Thymus (tissue), 11 donors: ENCODE measurements around the gene DESI2. TPM values are rescaled to one million over a fixed set of nuclear protein-coding genes. Genes with fewer than 3 reads are reported as not detected.

Source experiments
- DNase-seq, 9 donors: peaks; one replicate each; pipeline ENCODE4 v3.0.0-alpha.2; 2013; ENCODE audit warnings: low spot score in 9 of 9, low read depth in 6 of 9, missing footprints in 1 of 9
- H3K27ac ChIP-seq, 2 donors: one replicate each; pipeline ENCODE4 v1.5.1; 2013; ENCODE audit warnings: control low read depth in 1 of 2, low read depth in 1 of 2, low read length in 1 of 2, mild to moderate bottlenecking in 1 of 2, moderate library complexity in 1 of 2
- H3K27me3 ChIP-seq, 2 donors: one replicate each; pipeline ENCODE4 v1.5.1; 2013; ENCODE audit warnings: low read length in 1 of 2; ENCODE audit not compliant: control insufficient read depth in 2 of 2, insufficient read depth in 1 of 2
- H3K36me3 ChIP-seq, 2 donors: one replicate each; pipeline ENCODE4 v1.5.1; 2013; ENCODE audit warnings: low read length in 1 of 2, mild to moderate bottlenecking in 1 of 2, moderate library complexity in 1 of 2; ENCODE audit not compliant: control insufficient read depth in 2 of 2, insufficient read depth in 2 of 2
- H3K4me1 ChIP-seq, 2 donors: one replicate each; pipeline ENCODE4 v1.5.1; 2013; ENCODE audit warnings: low read length in 2 of 2; ENCODE audit not compliant: control insufficient read depth in 2 of 2, insufficient read depth in 2 of 2
- H3K4me3 ChIP-seq, 2 donors: one replicate each; pipeline ENCODE4 v1.5.1; 2013; ENCODE audit warnings: low read length in 2 of 2, control low read depth in 1 of 2, mild to moderate bottlenecking in 1 of 2
- H3K9me3 ChIP-seq, 2 donors: one replicate each; pipeline ENCODE4 v1.5.1; 2013; ENCODE audit warnings: low read length in 1 of 2, mild to moderate bottlenecking in 1 of 2; ENCODE audit not compliant: control insufficient read depth in 2 of 2, insufficient read depth in 1 of 2
- WGBS: extraction: QIAGEN DNeasy Blood & Tissue Kit; methylation state at CpG from one replicate; pipeline ENCODE4 v1.1.7; 2013; 5-methylcytosine and 5-hydroxymethylcytosine counted together
- polyA plus RNA-seq: library from polyadenylated mRNA; stranded (reverse); fragments of 200-250 nt; gene quantifications from one replicate; pipeline ENCODE4 v1.2.3, GENCODE V29; 2013
- total RNA-seq: library from RNA; stranded (reverse); fragments of 120-200 nt; gene quantifications from one replicate; pipeline ENCODE4 v1.2.4, GENCODE V29; 2013
- donor health status: healthy.

DESI2 gene
- total and polyA plus RNA-seq, 2 donors = 14.7 to 26.2 TPM

DNA sequence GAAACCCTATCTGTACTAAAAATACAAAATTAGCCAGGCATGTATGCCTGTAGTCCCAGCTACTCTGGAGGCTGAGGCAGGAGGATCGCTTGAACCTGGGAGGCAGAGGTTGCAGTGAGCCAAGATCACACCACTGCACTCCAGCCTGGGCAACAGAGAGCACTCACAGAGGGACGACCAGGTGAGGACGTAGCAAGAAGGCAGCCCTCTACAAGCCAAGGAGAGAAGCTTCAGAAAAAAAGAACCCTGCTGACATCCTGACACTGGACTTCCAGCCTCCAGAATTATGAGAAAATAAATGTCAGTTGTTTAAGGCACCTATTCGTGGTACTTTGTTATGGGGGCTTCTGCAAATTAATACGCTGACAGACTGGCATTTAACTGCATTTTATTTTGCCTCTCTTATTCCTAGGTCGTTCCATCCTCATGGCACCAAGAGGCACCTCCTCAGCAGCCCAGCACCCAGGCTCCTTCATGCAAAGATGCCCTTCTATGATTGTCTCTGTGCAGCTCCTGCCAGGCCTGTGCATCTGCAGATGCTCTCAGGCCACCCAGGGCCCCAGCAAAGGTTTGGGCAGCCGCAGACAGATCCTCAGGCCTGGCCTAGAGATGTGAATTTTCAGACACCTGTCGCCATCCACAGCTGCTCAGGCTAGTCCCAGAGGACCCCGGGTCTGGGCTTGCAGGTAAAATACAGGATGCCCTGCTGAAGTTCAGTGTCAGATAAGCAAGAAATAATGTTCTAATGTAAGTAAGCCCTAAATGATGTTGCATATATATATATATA, 96.5 kb downstream of the DESI2 start:
- H3K4me3 ChIP-seq = no peak overlapping the region
- H3K36me3 ChIP-seq = no peaks in the 10 kb centered on the region
- no peaks in the 10 kb centered on the region for H3K4me1 ChIP-seq
- H3K27me3 ChIP-seq = no peaks in the 10 kb centered on the region
- DNase-seq = no peak
- no peaks in the 10 kb centered on the region for H3K9me3 ChIP-seq
- 96% methylated on average over 9 of the region's 9 CpGs for WGBS
- H3K27ac ChIP-seq = no peak overlapping the region

DNA sequence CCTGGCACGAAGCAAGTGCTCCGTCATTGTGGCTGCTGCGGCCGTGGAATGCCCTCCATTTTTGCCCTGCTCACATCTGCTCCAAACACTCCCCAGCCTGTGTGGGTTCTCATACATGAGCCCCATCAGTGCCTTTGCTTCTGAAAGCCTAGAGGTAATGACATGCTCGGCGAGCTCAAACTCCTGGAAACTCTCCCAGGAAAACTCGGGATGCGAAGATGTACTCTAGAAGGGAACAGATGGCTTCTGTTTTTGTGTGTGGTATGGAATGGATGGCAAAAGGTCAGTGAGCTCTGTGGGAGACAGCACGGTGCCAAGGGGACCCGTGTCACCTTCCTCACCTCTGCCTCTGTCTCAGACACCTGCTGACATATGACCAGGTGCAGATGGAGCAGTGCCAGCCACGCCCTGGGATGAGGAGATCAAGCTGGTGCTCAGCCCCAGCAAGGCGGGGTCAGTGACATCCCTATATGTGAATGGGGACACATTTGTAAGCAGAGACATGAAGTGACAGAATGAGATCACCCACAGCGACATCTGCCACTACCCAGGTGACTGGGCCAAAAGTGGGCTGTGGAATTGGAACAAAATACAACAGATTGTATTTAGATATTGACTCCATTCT, 98.5 kb downstream of the DESI2 start:
- H3K27me3 ChIP-seq = no peaks in the 10 kb centered on the region
- no peak for DNase-seq
- WGBS = 95% methylated on average over 13 of the region's 13 CpGs

DNA sequence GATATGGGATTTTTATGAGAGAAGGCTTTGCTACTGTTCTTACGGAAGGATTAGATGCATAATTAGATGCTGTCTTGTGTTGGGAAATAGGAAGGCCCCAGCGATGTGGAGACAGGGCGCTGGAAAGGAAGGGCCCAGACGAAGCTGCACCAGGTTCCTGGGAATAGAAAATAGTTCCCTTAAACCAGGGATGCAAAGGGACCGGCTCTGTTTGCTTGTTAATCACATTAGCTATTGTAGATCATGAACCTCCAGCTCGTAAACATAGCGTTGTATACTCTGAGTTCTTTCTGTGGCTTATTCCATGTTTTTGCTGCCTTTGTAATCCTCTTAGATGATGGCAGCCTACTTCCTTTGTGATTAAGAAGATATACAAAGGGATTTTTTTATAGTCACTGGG, 102.7 kb downstream of the DESI2 start:
- no peaks in the 10 kb centered on the region for H3K36me3 ChIP-seq
- no peaks in the 10 kb centered on the region for H3K27me3 ChIP-seq
- WGBS = 98% methylated on average over 7 of the region's 7 CpGs
- H3K9me3 ChIP-seq = no peaks in the 10 kb centered on the region
- DNase-seq = no peak
- no peaks in the 10 kb centered on the region for H3K4me1 ChIP-seq
- H3K27ac ChIP-seq = no peak overlapping the region
- no peak overlapping the region for H3K4me3 ChIP-seq

More for the DNA sequence above, 98.5 kb downstream of the DESI2 start:
- Histone ChIP-seq H3K27ac (no peak overlapping the region), H3K9me3 (no peaks in the 10 kb centered on the region), H3K36me3 (no peaks in the 10 kb centered on the region), H3K4me1 (no peaks in the 10 kb centered on the region), H3K4me3 (no peak overlapping the region)

DNA sequence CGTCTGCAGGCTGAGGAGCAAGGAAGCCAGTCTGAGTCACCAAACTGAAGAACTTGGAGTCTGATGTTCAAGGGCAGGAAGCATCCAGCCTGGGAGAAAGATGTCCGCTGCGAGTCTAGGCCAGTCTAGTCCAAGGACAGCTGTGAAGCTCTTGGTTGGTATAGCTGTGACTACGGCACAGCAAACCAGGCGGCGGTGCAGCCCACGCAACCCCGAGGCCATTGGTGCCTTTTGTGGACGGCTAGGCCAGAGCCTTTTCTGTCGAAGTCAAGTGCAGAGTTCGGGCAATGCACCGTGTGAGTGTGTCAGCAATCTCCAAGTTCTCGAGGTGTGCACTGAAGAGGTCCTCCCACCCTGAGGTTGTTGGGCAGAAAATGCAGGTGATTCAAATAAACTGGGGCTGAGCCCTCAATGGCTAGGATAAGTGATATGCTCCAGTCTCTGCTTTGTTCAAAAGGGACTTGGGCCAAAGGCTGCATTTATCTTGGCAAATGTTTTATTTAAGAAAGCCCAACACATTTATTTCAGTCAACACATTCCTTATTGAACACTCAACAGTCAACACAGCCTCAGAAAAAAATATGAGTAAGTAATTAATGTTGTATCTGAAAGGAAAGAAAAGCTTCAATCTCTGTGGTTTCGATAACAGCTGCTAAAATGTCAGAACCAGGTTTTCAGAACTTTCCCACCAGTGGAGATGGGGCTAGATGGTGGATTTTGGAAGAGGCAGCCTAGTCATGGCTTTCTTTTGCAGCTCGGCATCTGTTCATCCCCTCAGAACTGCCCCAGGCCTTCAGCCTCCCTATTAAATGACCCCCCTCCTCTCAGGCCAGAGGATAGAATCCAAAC, 104.4 kb downstream of the DESI2 start:
- no peak overlapping the region for H3K27ac ChIP-seq
- no peak for DNase-seq

More for the DNA sequence above, 104.4 kb downstream of the DESI2 start:
- Histone ChIP-seq H3K36me3 (no peaks in the 10 kb centered on the region), H3K4me3 (no peak overlapping the region), H3K4me1 (no peaks in the 10 kb centered on the region), H3K9me3 (no peaks in the 10 kb centered on the region), H3K27me3 (no peaks in the 10 kb centered on the region)
- 98% methylated on average over 15 of the region's 15 CpGs for WGBS

Other genes with a start within 250 kb of the DESI2 start
- gene ADSS2, start 201.2 kb upstream of the DESI2 start, total RNA-seq = 40.4 TPM
- gene ADSS2, start 201.2 kb upstream of the DESI2 start, polyA plus RNA-seq = 43.0 TPM
- 0.76 TPM for gene CATSPERE, start 191.9 kb upstream of the DESI2 start, total RNA-seq
- gene CATSPERE, start 191.9 kb upstream of the DESI2 start, polyA plus RNA-seq = 1.3 TPM
- gene COX20, start 182.5 kb downstream of the DESI2 start, total RNA-seq = 26.9 TPM
- 60.8 TPM for gene COX20, start 182.5 kb downstream of the DESI2 start, polyA plus RNA-seq
- gene HNRNPU, start 211.4 kb downstream of the DESI2 start, total RNA-seq = 307 TPM
- 259 TPM for gene HNRNPU, start 211.4 kb downstream of the DESI2 start, polyA plus RNA-seq